OCI-LY7 (cell line): ENCODE measurements around the gene HOTAIR. TPM values are rescaled to one million over a fixed set of nuclear protein-coding genes. Genes with fewer than 3 reads are reported as not detected.

Experiments
- BruUV-seq: library from RNA; stranded (reverse); fragments of 400-500 nt; replicated peaks from 2 replicates; lab custom pipeline; 2021; lab: Mats Ljungman, UMichigan
- CTCF ChIA-PET: fragments of 300-600 bp; sonication (Branson Sonifier 250); formaldehyde crosslinking; loops from one replicate; lab custom pipeline; 2022; ENCODE audit warnings: antibody characterized with exemption; ENCODE audit not compliant: unreplicated experiment; lab: Charles Lee
- POLR2A ChIA-PET: fragments of 300-600 bp; sonication (Branson Sonifier 250); formaldehyde crosslinking; loops from one replicate; lab custom pipeline; 2022; ENCODE audit warnings: antibody characterized with exemption; lab: Charles Lee
- DNase-seq: peaks from one replicate; pipeline ENCODE4 v3.0.0-alpha.2; 2015; ENCODE audit warnings: low spot score
- H2AFZ ChIP-seq: fragments of 200-600 bp; sonication (generic), shearing (Covaris generic); 2 replicates; pipeline ENCODE4 v1.6.1; 2014; ENCODE audit warnings: mild to moderate bottlenecking, antibody characterized with exemption, low read length, moderate library complexity
- H3K27ac ChIP-seq: fragments of 200-600 bp; sonication (generic); 2 replicates; pipeline ENCODE4 v1.5.1; 2014; ENCODE audit warnings: mixed run types, low read depth, mild to moderate bottlenecking, moderate library complexity, low read length, inconsistent platforms; ENCODE audit not compliant: poor library complexity, severe bottlenecking
- H3K36me3 ChIP-seq: fragments of 200-600 bp; sonication (generic); 2 replicates; pipeline ENCODE4 v1.6.1; 2014; ENCODE audit warnings: mild to moderate bottlenecking, antibody characterized with exemption, low read length, moderate library complexity, mixed read lengths; ENCODE audit not compliant: insufficient read depth
- H3K4me1 ChIP-seq: fragments of 200-600 bp; sonication (generic); 2 replicates; pipeline ENCODE4 v1.5.1; 2014; ENCODE audit warnings: mild to moderate bottlenecking, low read length; ENCODE audit not compliant: insufficient read depth, poor library complexity, severe bottlenecking
- H3K4me2 ChIP-seq: fragments of 200-600 bp; sonication (generic); 2 replicates; pipeline ENCODE4 v1.6.1; 2014; ENCODE audit warnings: mild to moderate bottlenecking, low read length
- H3K4me3 ChIP-seq: fragments of 200-600 bp; sonication (generic); 2 replicates; pipeline ENCODE4 v1.5.1; 2014; ENCODE audit warnings: mild to moderate bottlenecking, low read depth, low read length; ENCODE audit not compliant: poor library complexity, severe bottlenecking
- H3K79me2 ChIP-seq: fragments of 200-600 bp; sonication (generic); 2 replicates; pipeline ENCODE4 v1.6.1; 2016; ENCODE audit warnings: low read depth, mild to moderate bottlenecking, low read length, moderate library complexity, mixed read lengths; ENCODE audit not compliant: insufficient read depth
- H3K9me2 ChIP-seq: fragments of 200-600 bp; sonication (generic); 2 replicates; pipeline ENCODE4 v1.6.1; 2016; ENCODE audit warnings: mild to moderate bottlenecking, low read length, mixed read lengths; ENCODE audit not compliant: insufficient read depth
- H3K9me3 ChIP-seq: fragments of 200-600 bp; sonication (generic); 2 replicates; pipeline ENCODE4 v1.6.1; 2014; ENCODE audit warnings: mild to moderate bottlenecking, mixed run types, low read length, mixed read lengths
- H4K20me1 ChIP-seq: fragments of 200-600 bp; sonication (generic); 2 replicates; pipeline ENCODE4 v1.6.1; 2014; ENCODE audit warnings: mild to moderate bottlenecking, antibody characterized with exemption, low read length, moderate library complexity, mixed read lengths; ENCODE audit not compliant: insufficient read depth
- EZH2phosphoT487 ChIP-seq: fragments of 200-600 bp; sonication (generic); IDR thresholded peaks from 2 replicates; pipeline ENCODE4 v1.6.1; 2018; ENCODE audit warnings: low read depth, borderline replicate concordance, mild to moderate bottlenecking, mixed run types, antibody characterized with exemption, low read length, moderate library complexity, mixed read lengths
- intact Hi-C: fragments of 100-400 bp; cut with micrococcal nuclease; formaldehyde crosslinking; loops from one replicate; pipeline ENCODE4 v1.10.0; 2022; ENCODE audit not compliant: unreplicated experiment
- total RNA-seq, 2 experiments: library from RNA; depleted of rRNA in 1 of 2; stranded (reverse); fragments of >200 nt in 1 of 2; shearing (Covaris generic) in 1 of 2; gene quantifications; 2 replicates each; pipeline ENCODE4 v1.2.3, GENCODE V29; 2014 to 2022
- TF ChIP-seq, protein P1 (sequence below): fragments of 200-600 bp; sonication (generic); conservative IDR thresholded peaks from 2 replicates; pipeline ENCODE4 v1.5.1; 2014; ENCODE audit warnings: mild to moderate bottlenecking, antibody characterized with exemption, low read length, moderate library complexity, mixed read lengths

The HOTAIR gene
- total RNA-seq, 2 experiments from 2014 or later, result 0.88 to 5.3 TPM

DNA sequence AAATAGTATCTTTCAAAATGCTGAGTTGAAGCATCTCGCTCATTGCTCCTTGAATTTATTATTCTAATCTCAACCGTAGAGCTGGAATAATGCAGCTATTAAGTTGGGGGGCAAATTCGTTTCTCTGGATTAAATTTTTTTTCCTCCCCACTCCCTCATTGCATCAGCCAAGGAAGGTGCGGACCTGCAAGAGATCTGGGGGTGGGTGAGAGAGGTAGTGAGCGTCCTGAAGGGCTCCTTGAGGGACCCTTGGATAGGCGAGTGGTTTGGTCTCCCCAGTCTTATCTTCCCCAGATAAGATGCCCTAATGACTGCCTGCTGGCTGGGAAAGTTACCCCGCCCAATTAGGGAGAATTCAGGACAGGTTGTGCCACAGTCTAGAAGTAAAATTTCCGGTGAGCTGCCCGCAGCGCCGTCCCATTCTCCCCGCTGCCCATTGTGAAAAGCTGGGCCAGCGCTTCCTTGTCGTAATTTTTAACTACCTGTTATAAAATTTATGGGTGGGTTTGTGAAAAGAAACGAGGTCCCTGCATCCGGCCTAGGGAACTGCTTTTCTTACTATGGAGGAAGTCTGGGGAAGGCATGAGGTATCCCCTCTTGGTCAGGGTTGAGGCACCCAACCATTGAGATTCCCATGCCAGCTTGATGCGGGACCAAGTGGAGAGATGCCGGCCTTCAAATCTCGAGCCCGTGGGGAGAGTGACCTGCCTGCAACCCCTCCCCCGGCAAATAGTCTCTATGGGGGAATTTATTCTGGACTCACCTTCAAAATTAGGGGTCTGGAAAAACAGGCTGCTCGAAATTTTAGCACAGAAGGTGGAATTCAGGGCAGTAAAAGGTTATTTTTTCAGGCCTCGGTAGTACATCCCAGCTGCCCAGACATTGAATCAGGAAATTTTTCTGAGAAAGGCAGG, 40.5 kb upstream of the HOTAIR start:
- no peak for DNase-seq
- no peak overlapping the region for H3K4me3 ChIP-seq
- intact Hi-C loops, result loop anchor here (10.0 kb wide), 1 partner anchor 340 kb away; no protein-coding TSS in a partner anchor
- no peaks in the 10 kb centered on the region for H3K9me3 ChIP-seq
- H4K20me1 ChIP-seq, result no peaks in the 10 kb centered on the region
- no peaks in the 10 kb centered on the region for H3K79me2 ChIP-seq
- TF ChIP-seq, protein P1, sequence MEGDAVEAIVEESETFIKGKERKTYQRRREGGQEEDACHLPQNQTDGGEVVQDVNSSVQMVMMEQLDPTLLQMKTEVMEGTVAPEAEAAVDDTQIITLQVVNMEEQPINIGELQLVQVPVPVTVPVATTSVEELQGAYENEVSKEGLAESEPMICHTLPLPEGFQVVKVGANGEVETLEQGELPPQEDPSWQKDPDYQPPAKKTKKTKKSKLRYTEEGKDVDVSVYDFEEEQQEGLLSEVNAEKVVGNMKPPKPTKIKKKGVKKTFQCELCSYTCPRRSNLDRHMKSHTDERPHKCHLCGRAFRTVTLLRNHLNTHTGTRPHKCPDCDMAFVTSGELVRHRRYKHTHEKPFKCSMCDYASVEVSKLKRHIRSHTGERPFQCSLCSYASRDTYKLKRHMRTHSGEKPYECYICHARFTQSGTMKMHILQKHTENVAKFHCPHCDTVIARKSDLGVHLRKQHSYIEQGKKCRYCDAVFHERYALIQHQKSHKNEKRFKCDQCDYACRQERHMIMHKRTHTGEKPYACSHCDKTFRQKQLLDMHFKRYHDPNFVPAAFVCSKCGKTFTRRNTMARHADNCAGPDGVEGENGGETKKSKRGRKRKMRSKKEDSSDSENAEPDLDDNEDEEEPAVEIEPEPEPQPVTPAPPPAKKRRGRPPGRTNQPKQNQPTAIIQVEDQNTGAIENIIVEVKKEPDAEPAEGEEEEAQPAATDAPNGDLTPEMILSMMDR, result no peak
- no peak for TF ChIP-seq EZH2phosphoT487
- no peaks in the 10 kb centered on the region for H3K9me2 ChIP-seq
- H3K4me1 ChIP-seq, result peaks cover 39% of the 10 kb centered on the region
- H3K4me2 ChIP-seq, result no peak overlapping the region
- no peak overlapping the region for H2AFZ ChIP-seq
- BruUV-seq, result no TSS peak
- ChIA-PET CTCF (no interaction called here), POLR2A (no interaction called here)
- no peak overlapping the region for H3K27ac ChIP-seq
- no peaks in the 10 kb centered on the region for H3K36me3 ChIP-seq

DNA sequence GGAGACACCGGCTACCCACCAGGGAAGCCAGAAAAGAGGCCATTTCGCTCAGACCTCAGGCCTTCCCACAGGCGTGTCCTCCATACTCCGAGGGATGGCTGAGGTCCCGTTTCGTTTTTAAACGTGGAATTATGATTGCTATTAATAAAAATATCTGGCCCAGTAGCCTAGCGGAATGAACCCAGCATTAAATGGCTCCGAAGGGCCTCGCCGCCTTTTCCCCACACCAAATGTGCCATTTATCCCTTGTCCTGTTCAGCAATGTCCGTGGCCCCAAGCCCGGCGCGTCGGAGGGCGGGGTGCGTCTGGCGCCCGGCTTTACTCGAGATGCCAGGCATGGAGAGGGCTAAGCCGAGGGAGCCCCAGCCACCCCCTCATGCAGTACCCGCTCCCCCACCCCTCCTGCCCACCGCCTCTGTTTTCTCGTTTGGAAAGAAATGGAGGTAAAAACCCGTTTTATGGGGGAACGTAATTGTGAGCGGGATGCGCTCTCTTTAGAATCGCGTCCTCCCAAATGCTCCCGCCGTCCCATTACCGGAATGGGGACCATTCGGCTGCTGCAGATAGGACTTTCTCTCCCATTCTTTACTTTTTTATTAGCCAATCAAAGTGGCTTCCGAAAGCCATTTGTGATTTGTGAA, 39.7 kb upstream of the HOTAIR start:
- CTCF ChIA-PET, result no interaction called here
- Histone ChIP-seq H3K79me2 (no peaks in the 10 kb centered on the region), H3K4me2 (no peak overlapping the region), H2AFZ (no peak overlapping the region), H4K20me1 (no peaks in the 10 kb centered on the region), H3K4me3 (no peak overlapping the region), H3K9me2 (no peaks in the 10 kb centered on the region), H3K27ac (no peak overlapping the region), H3K4me1 (peaks cover 31% of the 10 kb centered on the region), H3K36me3 (no peaks in the 10 kb centered on the region), H3K9me3 (no peaks in the 10 kb centered on the region)
- POLR2A ChIA-PET, result interaction anchor here (1.7 kb wide), 1 partner anchor 14 kb away, joined by 6 read pairs; the partner anchor contains the start of gene HOXC6
- intact Hi-C loops, result loop anchor here (10.0 kb wide), 1 partner anchor 340 kb away; no protein-coding TSS in a partner anchor
- no peak for DNase-seq
- BruUV-seq, result no TSS peak
- no peak for TF ChIP-seq EZH2phosphoT487
- TF ChIP-seq, protein P1, result no peak
